Measurements from ENCODE around the gene ZBTB20. TPM values are rescaled to one million over a fixed set of nuclear protein-coding genes. Genes with fewer than 3 reads are reported as not detected.

ZBTB20 gene
- total RNA-seq, 2 donors from 2014 or later, result 55.3 to 61.2 TPM

DNA sequence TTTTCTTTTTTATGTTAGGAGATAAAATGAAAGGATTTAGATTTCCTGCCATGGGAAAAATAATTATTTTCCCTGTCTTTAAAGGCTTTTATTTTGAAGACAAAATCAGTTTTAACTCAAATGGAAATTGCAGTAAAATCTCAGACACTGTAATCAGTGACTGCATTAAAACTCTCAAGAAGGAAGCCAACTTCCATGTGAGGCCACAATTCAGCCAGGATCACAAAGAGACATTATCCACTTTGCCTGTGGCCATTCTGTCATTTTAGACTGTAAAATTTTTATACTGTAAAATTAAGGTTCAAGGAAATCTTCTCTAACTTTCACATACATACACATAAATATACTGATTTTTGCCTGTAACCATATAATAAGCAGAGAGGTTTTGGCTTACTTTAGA, 549.2 kb downstream of the ZBTB20 start:
- no peaks in the 10 kb centered on the region for H3K36me3 Mint-ChIP-seq (ENCODE audit: low read depth)
- no peak for DNase-seq
- H3K27me3 Mint-ChIP-seq, result no peaks in the 10 kb centered on the region
- no peaks in the 10 kb centered on the region for H3K9me3 ChIP-seq (ENCODE audit: control insufficient read depth, low read length, poor library complexity, severe bottlenecking)
- ATAC-seq, result no peak
- H3K4me1 Mint-ChIP-seq, result peaks cover 7% of the 10 kb centered on the region
- no peak overlapping the region for H3K4me3 Mint-ChIP-seq
- H3K27ac Mint-ChIP-seq, result no peak overlapping the region

DNA sequence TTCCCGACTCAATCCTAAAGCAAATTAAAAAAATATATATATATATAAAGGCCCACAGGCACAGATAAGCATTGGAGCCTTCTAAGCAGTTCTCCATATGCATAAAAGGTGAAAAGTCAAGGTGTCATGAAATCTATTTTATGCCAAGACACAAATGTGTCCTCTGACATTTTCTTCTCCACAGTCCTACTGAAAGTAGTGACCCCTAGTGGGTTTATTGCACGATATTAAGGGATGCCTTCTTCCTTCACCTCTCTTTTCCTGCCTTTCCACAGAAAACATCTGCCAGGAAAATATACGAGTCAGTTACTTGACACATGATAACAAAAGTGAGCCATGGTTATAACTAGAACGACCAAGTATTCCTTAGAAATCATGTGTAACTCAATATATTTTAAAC, 550.1 kb downstream of the ZBTB20 start:
- no peaks in the 10 kb centered on the region for H3K9me3 ChIP-seq (ENCODE audit: control insufficient read depth, low read length, poor library complexity, severe bottlenecking)
- Mint-ChIP-seq H3K4me3 (no peak overlapping the region), H3K27me3 (no peaks in the 10 kb centered on the region), H3K36me3 (ENCODE audit: low read depth) (no peaks in the 10 kb centered on the region), H3K27ac (no peak overlapping the region), H3K4me1 (peaks cover 5% of the 10 kb centered on the region)
- DNase-seq (no peak), ATAC-seq (no peak)

DNA sequence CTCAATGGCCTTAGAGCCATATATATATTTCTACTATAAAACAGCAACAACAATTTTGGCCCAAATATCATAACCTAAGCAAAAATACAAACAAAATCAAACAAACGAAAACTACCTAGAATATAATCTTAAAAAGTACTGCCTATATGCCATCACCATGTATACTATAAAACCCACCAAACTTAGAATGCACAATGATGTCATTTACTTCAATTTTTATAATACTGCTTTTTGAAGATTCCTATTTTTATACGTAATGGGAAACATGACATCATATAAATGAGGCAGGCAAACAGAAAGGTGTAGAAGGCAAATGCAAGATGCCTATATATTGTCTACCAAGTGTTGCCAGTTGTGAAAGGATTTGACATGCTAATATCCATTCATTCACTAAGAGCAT, 550.9 kb downstream of the ZBTB20 start:
- Mint-ChIP-seq H3K4me1 (peaks cover 2% of the 10 kb centered on the region), H3K4me3 (no peak overlapping the region), H3K36me3 (ENCODE audit: low read depth) (no peaks in the 10 kb centered on the region), H3K27ac (no peak overlapping the region), H3K27me3 (no peaks in the 10 kb centered on the region)
- no peaks in the 10 kb centered on the region for H3K9me3 ChIP-seq (ENCODE audit: control insufficient read depth, low read length, poor library complexity, severe bottlenecking)
- ATAC-seq, result no peak
- DNase-seq, result no peak

DNA sequence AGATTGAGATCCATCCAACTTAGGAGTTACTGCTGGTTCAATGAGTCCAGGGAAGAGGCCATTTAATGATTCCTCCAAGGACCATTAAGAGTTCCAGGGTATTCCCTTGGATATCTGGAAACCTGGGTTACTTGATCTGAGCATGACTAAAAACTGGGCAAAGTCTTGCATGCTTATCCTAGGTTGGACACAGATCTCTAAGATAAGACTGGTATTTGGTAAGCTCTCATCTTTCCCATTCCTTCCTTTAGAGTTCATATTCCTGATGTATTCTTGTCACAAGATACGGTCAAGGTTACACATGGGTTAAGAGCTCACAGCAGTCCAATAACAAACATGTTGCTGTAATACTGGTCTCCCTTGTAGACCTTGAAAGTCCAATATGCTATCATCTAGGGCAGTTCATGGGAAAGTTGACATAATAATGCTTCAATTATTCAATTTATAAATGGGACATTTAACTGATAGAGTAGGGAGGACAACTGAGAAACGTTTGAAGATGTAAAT, 551.5 kb downstream of the ZBTB20 start:
- no peak overlapping the region for H3K4me3 Mint-ChIP-seq
- H3K27ac Mint-ChIP-seq, result no peak overlapping the region
- no peaks in the 10 kb centered on the region for H3K27me3 Mint-ChIP-seq
- H3K9me3 ChIP-seq (ENCODE audit: control insufficient read depth, low read length, poor library complexity, severe bottlenecking), result no peaks in the 10 kb centered on the region
- ATAC-seq (no peak), DNase-seq (no peak)
- H3K4me1 Mint-ChIP-seq, result peaks cover 2% of the 10 kb centered on the region
- no peaks in the 10 kb centered on the region for H3K36me3 Mint-ChIP-seq (ENCODE audit: low read depth)

DNA sequence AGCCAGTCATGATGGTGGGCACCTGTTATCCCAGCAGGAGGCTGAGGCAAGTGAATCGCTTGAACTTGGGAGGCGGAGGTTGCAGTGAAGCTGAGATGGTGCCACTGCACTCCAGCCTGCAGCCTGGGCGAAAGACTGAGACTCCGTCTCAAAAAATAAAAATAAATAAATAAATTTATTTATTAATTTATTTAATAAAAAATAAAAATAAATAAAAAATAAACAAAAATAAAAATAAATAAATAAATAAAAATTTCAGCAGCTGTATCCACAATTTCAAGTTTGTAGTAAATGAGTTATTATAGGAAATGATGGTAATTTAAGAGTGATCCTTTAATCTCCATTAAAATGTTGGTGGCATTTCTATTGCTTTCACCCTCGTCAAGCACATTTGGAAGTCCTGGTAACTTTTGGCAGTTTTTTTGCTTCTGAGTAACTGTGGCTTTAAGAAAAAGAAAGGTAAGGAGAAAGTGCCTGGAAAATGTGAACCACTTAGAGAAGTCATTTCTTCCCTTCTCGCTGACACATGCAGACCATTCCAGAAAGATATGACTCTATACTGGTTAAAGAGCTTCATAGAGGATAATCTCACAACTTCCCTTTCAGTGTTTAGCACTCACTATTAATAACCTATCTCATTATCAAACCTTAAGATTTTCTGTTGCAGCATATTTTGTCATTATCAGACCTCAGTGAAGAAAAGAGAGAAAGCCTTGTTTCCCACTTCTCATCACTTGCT, 556.6 kb downstream of the ZBTB20 start:
- H3K4me3 Mint-ChIP-seq, result no peak overlapping the region
- peaks cover 6% of the 10 kb centered on the region for H3K4me1 Mint-ChIP-seq
- H3K27ac Mint-ChIP-seq, result no peak overlapping the region

DNA sequence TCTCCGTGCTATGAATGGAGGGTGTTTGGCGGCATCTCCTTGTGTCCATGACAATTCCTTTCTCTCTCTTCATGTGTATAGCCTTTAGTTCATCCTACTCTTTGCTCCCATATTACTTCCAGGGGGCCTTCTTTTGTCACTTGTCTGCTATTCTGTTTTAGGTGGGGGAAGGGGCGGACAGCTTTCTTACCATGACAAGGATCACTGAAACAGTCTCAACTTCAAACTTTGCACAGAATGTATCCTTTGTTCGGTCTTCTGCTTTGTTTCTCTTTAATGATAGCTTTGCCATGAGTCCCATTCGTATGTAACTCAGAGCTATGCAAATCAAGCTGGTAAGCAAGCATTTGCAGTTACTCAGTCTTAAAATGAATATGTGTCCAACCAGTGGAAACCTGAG, 559.1 kb downstream of the ZBTB20 start:
- no peak overlapping the region for H3K27ac Mint-ChIP-seq
- H3K9me3 ChIP-seq (ENCODE audit: control insufficient read depth, low read length, poor library complexity, severe bottlenecking), result no peaks in the 10 kb centered on the region
- H3K4me1 Mint-ChIP-seq, result peaks cover 16% of the 10 kb centered on the region
- H3K27me3 Mint-ChIP-seq, result no peaks in the 10 kb centered on the region
- ATAC-seq, result no peak
- H3K36me3 Mint-ChIP-seq (ENCODE audit: low read depth), result peaks cover 5% of the 10 kb centered on the region
- DNase-seq, result no peak
- no peak overlapping the region for H3K4me3 Mint-ChIP-seq

More for the DNA sequence above, 556.6 kb downstream of the ZBTB20 start:
- H3K27me3 Mint-ChIP-seq, result no peaks in the 10 kb centered on the region
- DNase-seq (no peak), ATAC-seq (no peak)
- H3K9me3 ChIP-seq (ENCODE audit: control insufficient read depth, low read length, poor library complexity, severe bottlenecking), result no peaks in the 10 kb centered on the region
- peaks cover 5% of the 10 kb centered on the region for H3K36me3 Mint-ChIP-seq (ENCODE audit: low read depth)

DNA sequence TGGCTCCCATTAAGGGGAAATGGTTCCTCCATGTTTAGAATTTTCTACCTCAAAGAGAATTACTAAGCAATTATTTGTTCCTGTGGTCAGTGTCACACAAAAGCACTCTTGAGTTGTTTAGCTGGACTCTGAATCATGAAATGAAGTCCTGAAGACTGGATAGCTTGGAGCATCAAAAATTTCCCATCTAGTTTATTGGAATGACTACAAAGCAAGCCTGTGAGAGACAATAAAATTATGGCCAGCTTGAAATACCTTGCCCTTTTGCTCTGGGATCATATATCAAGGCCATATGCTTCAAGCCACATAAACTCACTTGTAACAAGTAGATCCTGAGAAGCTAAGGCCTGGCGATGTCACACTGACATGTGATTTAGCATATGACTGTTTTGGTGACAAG, 561.0 kb downstream of the ZBTB20 start:
- no peak overlapping the region for H3K27ac Mint-ChIP-seq
- ATAC-seq, result no peak

DNA sequence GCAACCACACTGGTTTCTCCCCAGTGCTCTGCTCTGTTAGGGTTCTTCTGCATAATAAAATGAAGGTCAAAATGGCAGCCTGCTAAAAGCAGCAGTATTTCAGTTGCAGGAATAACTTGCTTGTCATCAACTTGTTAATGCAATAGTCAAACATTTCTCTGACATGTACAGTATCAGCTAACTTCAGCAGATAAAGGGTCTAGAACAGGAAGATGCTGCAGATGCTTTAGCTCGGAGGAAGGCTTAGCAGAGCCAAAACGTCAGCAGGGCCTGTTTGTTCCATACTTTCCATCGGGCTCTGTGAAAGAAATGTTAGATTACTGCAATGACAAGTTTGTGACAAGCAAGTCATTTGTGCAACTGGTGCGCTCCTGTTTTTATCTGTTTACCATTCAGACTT, 561.4 kb downstream of the ZBTB20 start:
- H3K4me3 Mint-ChIP-seq, result no peak overlapping the region
- no peak overlapping the region for H3K27ac Mint-ChIP-seq
- ATAC-seq, result no peak
- no peak for DNase-seq
- no peaks in the 10 kb centered on the region for H3K27me3 Mint-ChIP-seq
- H3K9me3 ChIP-seq (ENCODE audit: control insufficient read depth, low read length, poor library complexity, severe bottlenecking), result no peaks in the 10 kb centered on the region
- H3K4me1 Mint-ChIP-seq, result peaks cover 18% of the 10 kb centered on the region
- H3K36me3 Mint-ChIP-seq (ENCODE audit: low read depth), result peaks cover 5% of the 10 kb centered on the region

More for the DNA sequence above, 561.0 kb downstream of the ZBTB20 start:
- peaks cover 5% of the 10 kb centered on the region for H3K36me3 Mint-ChIP-seq (ENCODE audit: low read depth)
- DNase-seq, result no peak
- H3K27me3 Mint-ChIP-seq, result no peaks in the 10 kb centered on the region
- peaks cover 16% of the 10 kb centered on the region for H3K4me1 Mint-ChIP-seq
- H3K4me3 Mint-ChIP-seq, result no peak overlapping the region
- H3K9me3 ChIP-seq (ENCODE audit: control insufficient read depth, low read length, poor library complexity, severe bottlenecking), result no peaks in the 10 kb centered on the region

DNA sequence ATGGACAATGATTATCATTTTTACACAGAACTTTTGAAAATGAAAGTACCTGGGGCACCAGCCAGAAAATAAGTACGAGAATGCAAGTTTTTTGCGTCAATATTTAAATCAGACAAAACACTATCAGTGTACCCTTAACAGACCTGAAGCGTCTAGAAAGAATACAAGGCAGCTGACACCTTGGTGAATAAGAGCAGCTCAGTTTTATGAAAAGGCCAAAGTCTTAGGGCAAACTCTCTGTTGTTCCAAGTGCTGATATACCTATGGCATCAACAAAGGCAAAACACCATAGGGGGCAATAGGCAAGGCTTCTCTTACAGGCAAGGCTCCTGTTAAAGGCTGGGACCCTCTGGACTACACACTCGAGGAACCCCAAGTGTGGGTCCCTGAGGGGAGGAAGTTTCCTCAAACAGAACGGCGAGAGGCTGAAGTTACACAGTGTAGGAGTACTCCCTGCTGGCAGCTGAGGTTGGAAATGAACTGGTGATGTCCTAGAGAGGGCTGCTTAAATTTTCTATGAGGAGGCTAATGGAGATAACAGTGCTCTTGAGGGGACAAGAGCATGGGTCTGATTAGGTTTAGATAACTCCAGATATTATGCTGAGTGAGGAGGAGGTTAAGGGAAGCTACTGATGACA, 562.2 kb downstream of the ZBTB20 start:
- Mint-ChIP-seq H3K36me3 (ENCODE audit: low read depth) (peaks cover 5% of the 10 kb centered on the region), H3K4me1 (peaks cover 19% of the 10 kb centered on the region), H3K27ac (no peak overlapping the region), H3K27me3 (no peaks in the 10 kb centered on the region), H3K4me3 (no peak overlapping the region)
- DNase-seq (no peak), ATAC-seq (peak; percentile 23)
- no peaks in the 10 kb centered on the region for H3K9me3 ChIP-seq (ENCODE audit: control insufficient read depth, low read length, poor library complexity, severe bottlenecking)

DNA sequence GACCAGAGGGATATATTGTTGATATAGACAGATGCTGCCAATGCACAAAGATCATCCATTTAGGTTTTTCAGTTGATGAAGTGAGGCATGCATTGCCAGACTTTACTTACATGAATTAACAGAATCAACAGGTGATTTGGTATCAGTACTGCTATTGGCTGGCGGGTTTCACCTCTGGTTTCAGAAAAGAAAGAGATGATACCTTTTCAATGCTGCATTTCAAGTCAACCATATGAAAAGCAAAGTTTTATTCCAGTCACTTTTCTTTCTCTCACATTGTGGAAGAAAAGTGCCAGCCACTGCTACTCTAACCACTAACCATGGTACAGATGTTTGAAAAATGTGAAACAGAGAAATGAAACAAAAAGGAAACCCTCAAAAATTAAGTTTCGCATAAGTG, 564.2 kb downstream of the ZBTB20 start:
- ATAC-seq, result no peak
- Mint-ChIP-seq H3K4me1 (peaks cover 16% of the 10 kb centered on the region), H3K4me3 (no peak overlapping the region), H3K27ac (no peak overlapping the region), H3K36me3 (ENCODE audit: low read depth) (peaks cover 1% of the 10 kb centered on the region), H3K27me3 (no peaks in the 10 kb centered on the region)
- no peak for DNase-seq
- no peaks in the 10 kb centered on the region for H3K9me3 ChIP-seq (ENCODE audit: control insufficient read depth, low read length, poor library complexity, severe bottlenecking)

DNA sequence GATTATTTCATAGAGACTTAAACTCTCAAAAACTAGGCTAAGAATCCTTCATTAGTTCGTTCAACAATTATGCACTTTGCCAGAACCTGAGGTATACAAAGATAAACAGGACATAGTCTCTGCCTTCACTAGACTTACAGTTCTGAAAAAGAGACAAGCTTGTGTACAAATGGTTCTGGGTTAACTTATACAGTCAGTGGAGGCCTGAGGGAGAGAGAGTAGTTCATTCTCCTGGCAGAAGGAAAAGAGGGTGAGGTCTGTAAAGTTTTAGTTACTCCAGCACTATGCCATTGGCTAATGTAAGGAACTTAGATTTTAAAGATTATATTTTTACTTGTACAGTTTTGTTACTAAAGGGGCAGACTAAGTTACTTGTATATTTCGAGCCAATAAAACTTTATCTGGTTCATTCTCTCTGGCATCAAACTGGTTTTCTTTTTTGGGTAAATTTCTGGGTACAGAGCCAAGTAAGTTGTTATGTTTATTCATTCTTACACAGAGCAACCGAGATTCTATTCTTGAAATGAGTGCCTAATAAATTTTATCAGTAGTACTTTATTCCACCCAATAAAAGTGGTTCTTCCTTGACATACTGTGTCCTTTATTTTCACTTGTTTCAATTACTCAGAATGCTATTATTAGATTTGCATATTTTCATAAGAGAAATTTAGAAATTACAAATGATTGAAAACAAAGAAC, 574.6 kb downstream of the ZBTB20 start:
- Mint-ChIP-seq H3K27me3 (no peaks in the 10 kb centered on the region), H3K27ac (no peak overlapping the region), H3K4me3 (no peak overlapping the region), H3K36me3 (ENCODE audit: low read depth) (no peaks in the 10 kb centered on the region), H3K4me1 (peaks cover 10% of the 10 kb centered on the region)
- no peaks in the 10 kb centered on the region for H3K9me3 ChIP-seq (ENCODE audit: control insufficient read depth, low read length, poor library complexity, severe bottlenecking)
- DNase-seq, result no peak
- ATAC-seq, result no peak

DNA sequence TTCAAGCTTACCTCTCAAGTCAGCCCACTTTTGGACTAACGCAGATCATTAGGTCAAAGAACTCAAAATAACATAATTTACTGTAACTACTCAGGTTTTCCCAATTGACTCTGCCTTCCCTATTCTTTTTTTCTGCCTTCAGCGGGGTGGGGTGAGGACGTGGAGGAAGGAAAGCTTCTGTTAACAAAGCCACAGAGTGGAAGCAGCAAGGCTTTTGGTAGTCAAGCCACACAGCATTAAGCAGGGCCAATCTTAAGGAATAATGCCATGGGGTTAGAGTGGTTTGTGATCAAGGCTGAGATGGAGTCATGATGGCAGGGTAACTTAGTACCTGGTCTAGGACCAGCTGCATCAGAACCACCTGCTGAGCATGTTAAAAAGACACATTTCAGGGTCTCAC, 575.7 kb downstream of the ZBTB20 start:
- Mint-ChIP-seq H3K27me3 (no peaks in the 10 kb centered on the region), H3K27ac (no peak overlapping the region), H3K4me3 (no peak overlapping the region), H3K36me3 (ENCODE audit: low read depth) (no peaks in the 10 kb centered on the region), H3K4me1 (peaks cover 10% of the 10 kb centered on the region)
- H3K9me3 ChIP-seq (ENCODE audit: control insufficient read depth, low read length, poor library complexity, severe bottlenecking), result no peaks in the 10 kb centered on the region
- DNase-seq, result no peak
- no peak for ATAC-seq

DNA sequence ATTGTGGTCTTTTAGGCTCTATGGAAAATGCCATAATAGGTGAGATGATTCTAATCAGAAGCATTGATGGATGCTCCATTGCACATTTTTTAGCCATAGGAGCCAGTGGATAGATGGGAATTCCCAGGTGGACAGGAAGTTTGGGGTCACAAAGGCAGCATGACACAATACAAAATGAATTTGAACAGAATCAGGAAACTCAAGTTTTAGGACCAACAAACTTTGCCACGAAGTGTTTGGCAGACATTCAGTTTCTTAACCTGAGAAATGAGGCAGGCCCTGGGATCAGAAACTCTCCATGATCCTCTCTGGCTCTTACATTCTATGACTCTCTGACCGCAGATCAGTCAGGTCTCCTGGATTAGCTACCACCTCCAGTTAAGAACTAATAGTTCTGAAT, 577.9 kb downstream of the ZBTB20 start:
- no peak overlapping the region for H3K4me3 Mint-ChIP-seq
- H3K27me3 Mint-ChIP-seq, result no peaks in the 10 kb centered on the region
- no peaks in the 10 kb centered on the region for H3K9me3 ChIP-seq (ENCODE audit: control insufficient read depth, low read length, poor library complexity, severe bottlenecking)
- no peak for ATAC-seq
- no peaks in the 10 kb centered on the region for H3K36me3 Mint-ChIP-seq (ENCODE audit: low read depth)
- H3K27ac Mint-ChIP-seq, result no peak overlapping the region
- peaks cover 8% of the 10 kb centered on the region for H3K4me1 Mint-ChIP-seq
- no peak for DNase-seq

Measured in T-helper 17 cell (primary cell).